GM18858 (cell line): Measurements from ENCODE around the gene SMAD9.

Source experiments
- ATAC-seq: cut with Tn5 transposase; IDR thresholded peaks from one replicate; pipeline ENCODE4 v1.9.1; 2021; ENCODE audit not compliant: unreplicated experiment

The SMAD9 gene

DNA sequence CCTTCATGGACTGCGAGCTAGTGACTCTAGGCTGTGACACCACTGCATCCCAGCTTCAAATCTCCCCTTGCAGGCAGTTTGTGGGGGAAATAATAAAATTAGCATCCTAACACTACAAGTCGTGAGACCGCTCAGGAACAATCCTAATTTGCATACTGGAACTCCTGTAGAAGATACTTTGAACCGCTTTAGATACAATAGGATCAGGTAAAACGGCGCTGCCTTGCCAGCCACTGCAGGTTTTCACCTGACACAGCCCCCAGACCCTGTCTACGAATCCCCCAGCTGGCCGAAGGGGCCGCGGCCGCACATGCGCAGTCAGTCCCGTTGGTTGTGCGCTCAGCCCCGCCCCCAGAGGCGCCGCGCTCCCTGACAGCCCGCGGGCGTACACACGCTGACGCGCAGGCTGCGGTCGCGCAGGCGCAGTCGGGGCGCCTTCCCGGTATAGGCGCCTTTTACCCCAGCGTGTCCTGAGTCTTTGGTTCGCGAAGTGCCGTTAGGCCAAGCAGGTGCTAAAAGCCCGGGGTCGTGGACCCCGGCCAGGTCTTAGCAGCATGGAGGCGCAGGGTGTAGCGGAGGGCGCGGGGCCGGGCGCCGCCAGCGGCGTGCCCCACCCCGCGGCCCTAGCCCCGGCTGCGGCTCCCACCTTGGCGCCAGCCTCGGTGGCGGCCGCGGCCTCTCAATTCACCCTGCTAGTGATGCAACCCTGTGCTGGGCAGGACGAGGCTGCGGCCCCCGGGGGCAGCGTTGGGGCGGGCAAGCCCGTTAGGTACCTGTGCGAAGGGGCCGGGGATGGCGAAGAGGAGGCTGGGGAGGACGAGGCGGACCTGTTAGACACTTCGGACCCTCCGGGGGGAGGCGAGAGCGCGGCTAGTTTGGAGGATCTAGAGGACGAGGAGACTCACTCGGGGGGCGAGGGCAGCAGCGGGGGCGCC, 101.0 kb downstream of the SMAD9 start, which contains the start of gene RFXAP:
TSS of gene RFXAP (plus strand) at position 419 of the 935 bp plus-strand sequence. CDS start at position 555, 136 bp downstream.
- peak; percentile 82 for ATAC-seq

DNA sequence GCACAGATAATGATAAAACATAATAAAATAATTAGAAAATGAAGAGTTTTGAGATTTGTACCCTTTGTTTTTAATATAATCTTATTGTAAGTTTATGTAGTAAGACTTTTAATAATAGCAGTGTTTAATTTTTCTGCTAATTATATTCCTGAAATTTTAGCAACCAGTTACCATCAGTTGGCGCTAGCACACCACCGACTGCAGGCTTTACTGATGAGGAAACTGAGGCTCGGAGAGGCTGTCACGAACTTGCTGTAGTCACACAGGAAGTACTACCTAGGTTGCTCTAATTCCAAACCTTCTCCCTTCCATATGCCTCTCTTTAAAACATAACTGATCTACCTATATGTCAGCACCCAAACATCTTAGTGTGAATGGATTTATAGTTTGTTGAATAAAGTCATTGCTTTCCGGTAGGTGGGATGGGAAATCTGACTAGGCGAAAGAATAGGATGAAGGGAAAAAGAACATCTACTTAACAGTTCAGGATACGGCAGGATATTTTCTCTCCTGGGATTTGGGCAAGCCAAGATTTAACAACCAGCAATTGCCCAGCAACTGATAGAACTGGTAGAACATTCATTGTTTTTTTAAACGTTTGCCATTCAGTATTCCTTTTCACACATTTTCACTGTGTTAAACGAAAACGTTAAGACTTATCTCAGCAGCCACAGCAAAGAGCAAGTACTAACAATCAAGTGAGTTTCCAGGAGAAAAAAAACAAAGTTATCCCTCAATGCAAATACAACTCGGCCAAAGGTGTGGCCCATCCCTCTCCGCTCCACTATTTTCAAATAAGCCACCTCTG, 101.8 kb downstream of the SMAD9 start:
- no peak for ATAC-seq

DNA sequence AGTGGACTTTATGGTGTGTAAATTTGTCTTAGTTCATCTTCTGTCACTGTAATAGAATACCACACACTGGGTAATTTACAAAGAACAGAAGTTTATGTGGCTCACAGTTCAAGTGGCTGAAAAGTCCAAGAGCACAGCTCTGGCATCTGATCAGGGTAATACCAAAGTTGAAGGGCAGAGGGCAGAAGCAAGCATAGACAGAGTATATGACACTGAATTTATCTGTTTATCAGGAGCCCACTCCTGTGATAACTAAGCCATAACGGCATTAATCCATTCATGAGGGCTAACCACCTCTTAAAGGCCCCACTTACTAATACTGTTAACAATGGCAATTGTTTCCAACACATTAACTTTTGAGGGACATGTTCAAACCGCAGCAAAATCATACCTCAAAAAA, 105.0 kb downstream of the SMAD9 start:
- no peak for ATAC-seq

DNA sequence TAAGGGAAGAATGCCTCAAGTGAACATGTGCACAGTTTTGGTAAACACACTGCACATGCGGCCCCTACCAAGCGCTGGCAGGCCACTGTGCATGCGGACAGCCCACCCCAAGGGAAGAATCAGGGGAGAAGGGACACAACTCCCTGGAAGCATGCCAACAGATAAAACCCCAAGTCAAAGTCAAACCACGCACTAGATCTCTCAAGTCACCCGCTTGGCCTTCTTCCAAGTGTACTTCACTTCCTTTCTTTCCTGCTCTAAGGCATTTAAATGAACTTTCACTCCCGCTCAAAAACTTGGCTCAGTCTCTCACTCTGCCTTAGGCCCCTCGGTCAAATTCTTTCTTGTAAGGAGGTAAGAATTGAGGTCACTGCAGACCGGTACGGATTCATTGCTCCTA, 105.6 kb downstream of the SMAD9 start:
- ATAC-seq = no peak

DNA sequence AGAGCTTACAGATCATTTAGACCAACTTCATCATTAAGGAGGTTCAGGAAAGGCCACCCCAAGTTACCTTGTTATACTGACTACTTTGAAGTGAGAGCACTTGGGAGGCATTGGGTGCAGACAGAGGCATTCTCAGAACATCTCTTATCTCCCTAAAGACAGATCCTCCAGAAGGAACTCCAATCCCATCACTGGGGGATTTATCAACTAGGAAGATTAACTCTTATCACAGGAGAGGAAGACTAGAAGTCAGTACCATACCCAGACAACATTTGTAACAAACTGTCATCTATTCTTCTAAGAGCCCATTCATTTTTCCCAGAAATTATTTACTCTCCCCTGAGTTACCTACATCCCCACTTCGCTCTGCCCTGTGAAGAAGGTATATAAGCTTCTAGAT, 106.8 kb downstream of the SMAD9 start:
- no peak for ATAC-seq

DNA sequence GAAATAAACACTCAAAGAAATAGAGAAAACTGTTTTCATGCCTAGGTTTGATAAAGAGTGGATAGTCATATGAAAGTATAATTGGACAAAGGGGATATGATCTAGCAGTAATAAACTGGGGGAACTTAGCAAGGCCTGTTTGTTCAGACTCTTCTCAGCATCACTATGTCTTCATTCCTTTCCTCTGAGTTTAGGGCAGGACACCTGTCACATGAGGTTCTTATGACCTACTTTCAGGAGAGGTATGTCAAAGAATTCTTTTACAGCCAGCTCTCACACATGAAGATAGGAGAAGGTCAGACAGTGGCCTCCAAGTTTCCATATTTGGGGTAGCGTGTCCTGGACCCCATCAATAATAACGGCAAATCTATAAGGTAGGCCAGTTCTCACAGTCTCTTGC, 112.4 kb downstream of the SMAD9 start:
- no peak for ATAC-seq

DNA sequence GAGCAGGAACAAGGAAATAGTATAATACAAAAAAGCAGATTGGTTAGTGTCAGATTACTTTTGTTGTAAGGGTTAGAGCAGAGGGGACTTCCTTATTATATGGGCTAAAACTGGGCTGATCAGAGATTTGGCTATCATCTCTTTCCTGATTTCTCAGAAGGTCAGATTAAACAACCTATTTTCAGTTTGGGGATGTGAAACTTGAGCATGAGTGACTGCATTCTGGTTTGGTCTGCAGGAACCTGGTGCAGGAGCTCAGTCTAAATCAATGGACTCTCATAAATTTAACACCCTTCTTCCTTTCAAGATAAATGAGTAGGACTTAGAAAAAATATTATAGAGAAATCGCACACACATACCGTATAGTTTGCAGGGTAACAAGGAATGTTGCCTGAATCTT, 113.9 kb downstream of the SMAD9 start:
- ATAC-seq = peak; percentile 47

DNA sequence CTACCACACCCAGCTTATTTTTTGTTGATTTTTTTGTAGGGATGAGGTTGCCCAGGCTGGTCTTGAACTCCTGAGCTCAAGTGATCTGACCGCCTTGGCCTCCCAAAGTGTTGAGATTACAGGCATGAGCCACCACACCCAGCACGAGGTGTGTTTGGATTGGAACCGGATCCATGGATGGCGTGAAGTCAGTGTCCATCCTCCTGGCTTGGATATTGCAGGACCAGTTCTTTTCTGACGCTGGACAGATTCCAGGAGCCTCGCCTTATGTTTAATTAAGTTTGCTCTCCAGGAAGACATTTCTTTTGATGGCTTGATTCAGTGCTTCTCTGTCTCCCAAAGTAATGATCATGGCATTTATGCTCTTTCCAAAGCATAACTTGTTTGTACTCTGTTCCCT, 115.5 kb downstream of the SMAD9 start:
- ATAC-seq = no peak

DNA sequence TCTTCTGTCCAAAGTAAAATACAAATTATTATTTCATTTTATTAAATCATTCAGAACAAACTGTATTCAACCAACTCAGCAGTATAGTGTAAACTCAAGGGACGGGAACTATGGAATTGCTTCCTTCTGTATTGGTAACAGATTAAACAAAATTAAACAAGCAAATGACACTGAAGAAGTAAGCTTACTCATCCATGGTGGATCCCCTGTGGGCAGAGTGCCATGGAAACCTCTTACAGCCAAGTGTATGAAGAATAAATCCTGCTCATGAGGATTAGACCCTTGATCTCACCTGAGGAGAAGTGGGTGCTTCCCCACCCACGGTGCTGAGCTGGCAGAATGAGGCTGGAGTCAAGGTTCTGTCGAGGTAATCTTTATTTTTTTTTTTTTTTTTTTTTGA, 119.0 kb downstream of the SMAD9 start:
- no peak for ATAC-seq

DNA sequence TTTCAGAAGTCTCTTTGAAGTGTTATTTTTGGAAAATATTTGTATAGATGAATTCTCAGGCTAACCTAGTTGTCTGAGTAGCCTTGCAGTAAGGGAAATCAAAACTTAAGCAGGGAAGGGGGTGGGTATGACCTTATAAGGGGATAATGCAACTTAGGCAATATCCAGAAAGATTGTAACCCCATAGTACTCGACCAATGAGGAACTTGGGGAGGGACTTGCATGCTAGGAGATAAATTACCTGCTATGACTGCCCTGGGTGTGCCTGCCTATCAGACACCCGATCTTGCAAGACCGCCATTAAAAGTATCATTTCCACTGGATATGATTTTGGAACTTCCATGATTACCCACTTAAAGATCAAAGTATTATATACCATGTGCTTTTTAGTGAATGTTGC, 124.0 kb downstream of the SMAD9 start:
- ATAC-seq = no peak

DNA sequence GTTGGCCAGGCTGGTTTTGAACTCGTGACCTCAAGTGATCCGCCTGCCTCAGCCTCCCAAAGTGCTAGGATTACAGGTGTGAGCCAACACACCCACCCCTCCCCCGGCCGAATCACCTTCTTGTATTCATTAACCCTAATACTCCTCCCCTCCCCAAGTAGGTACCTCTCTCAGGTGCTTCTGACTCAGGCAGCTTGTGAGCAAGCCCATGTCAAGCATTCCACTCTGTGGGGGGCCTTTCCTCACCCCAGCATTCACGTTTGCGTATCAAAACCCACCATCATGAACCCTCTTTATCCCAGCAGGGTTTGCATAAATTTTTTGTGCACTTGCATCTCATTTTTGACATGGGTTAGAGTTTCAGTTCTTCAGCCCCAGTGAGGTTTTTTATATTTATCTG, 124.6 kb downstream of the SMAD9 start:
- no peak for ATAC-seq
